SK-N-SH treated with all-trans-retinoic acid at 6 μM for 48 hours (cell line): ENCODE measurements around the gene MMP24.

Source experiments
- ARNTL ChIP-seq: fragments of 450-650 bp; formaldehyde crosslinking; IDR thresholded peaks from 2 replicates; pipeline ENCODE4 v1.5.0; 2020; ENCODE audit warnings: low read depth, mild to moderate bottlenecking, moderate library complexity, borderline replicate concordance
- BACH2 ChIP-seq: fragments of 250-450 bp; sonication (Bioruptor Pico); IDR thresholded peaks from 2 replicates; pipeline ENCODE4 v1.9.0; 2021; ENCODE audit warnings: mild to moderate bottlenecking, borderline replicate concordance
- GLIS3 ChIP-seq: fragments of 250-450 bp; sonication (Bioruptor Pico); IDR thresholded peaks from 2 replicates; pipeline ENCODE4 v1.5.0; 2020; ENCODE audit warnings: mild to moderate bottlenecking, moderate library complexity
- ZNF565 ChIP-seq: fragments of 450-650 bp; formaldehyde crosslinking; conservative IDR thresholded peaks from 2 replicates; pipeline ENCODE4 v1.5.0; 2020; ENCODE audit warnings: low read depth, mild to moderate bottlenecking, moderate library complexity

GRCh38 chr20:35223941-35224340, 2.5 kb upstream of the MMP24 start:
- TF ChIP-seq ZNF565 (CRISPR knock-in tag) (no peak), BACH2 (CRISPR knock-in tag) (no peak), GLIS3 (CRISPR knock-in tag) (no peak), ARNTL (CRISPR knock-in tag) (no peak)
